Activated CD8-positive, alpha-beta memory T cell treated with anti-CD3 and anti-CD28 coated beads for 36 hours (primary cell): ENCODE data around the gene FAM227B. TPM values are rescaled to one million over a fixed set of nuclear protein-coding genes. Genes with fewer than 3 reads are reported as not detected.
"Not testable (repeated sequence)": the region's sequence is repeated elsewhere in the genome, so short reads cannot be mapped to it uniquely, and the experiment has no call there.

Source experiments
- CTCF ChIA-PET: fragments of 350-600 bp; sonication (Branson Sonifier 250); formaldehyde crosslinking; loops from one replicate; lab custom pipeline; 2021; ENCODE audit warnings: antibody characterized with exemption; lab: Charles Lee
- POLR2A ChIA-PET: fragments of 350-600 bp; sonication (Branson Sonifier 250); formaldehyde crosslinking; loops from one replicate; lab custom pipeline; 2021; ENCODE audit warnings: antibody characterized with exemption; lab: Charles Lee
- total RNA-seq, 2 experiments: library from RNA; stranded (reverse); gene quantifications; one replicate each; pipeline ENCODE4 v1.2.3, GENCODE V29; 2021

Gene FAM227B, protein sequence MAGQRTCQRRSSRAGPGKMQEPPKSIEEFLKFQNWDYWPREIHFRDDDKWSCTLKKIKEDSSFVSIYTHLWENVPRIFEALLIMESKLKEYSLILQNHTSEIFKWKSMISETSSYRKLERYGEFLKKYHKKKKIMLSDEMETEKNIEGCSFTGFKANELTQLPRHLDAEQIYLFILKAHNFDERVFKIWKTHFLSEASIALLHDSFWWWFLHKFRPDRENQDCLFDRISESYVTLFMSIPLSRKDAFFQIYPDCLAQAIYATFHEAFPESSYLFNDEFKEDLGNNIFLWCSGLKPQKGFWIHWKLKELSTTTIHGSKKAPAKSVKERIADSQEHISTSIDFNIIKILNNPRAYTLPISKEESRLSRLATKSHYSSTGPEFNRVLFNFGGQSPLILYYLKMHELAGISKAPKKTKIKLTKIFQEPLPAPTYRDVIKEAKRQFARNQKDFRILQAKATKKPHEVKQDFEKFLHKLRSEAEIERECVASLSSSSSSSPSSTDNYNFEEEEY
- total RNA-seq, result 1 to 10 TPM; 3.0 to 3.8 TPM

DNA sequence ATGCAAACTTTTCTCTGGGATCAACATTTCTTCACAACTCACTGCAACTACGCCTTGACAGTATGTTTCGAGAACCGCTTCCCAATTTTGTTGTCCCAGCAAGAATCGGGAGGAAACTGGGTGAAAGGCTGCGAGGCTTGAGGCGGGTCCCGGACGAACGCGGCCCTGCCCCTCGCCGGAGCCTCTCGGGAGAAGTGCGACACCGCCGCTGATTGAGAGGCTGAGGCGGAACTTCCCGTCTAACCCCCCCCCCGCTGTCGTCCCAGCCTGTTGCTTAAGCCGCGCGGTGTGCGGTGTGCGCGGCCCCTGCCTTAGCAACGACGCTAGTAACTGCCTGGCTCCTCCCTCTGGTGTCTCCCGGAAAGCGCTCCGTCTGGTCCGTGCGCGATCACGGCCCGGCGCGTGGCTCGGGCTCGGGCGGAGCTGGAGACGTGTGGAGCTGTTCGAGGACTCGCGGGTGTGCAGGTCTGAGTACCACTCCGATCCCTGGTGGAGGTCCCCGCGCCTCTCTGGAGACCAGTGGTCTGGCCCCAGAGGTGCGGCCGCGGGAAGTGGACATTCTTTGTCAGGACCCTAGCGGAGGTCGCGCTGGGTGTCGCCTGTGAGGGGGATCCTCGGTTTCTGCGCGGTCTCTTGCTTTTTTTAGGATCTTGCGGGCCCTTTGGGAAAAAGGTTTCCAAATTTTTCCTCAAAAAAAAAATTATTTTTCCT lies at the start of gene FAM227B, which contains the start of gene DTWD1:
FAM227B (minus strand) TSS at position 161 of the 711 bp plus-strand sequence. CDS start 5,647 bp downstream, outside the sequence.
DTWD1 (plus strand) TSS at position 391 of the 711 bp plus-strand sequence. CDS start 4,120 bp downstream, outside the sequence.
- POLR2A ChIA-PET, result no interaction called here

DNA sequence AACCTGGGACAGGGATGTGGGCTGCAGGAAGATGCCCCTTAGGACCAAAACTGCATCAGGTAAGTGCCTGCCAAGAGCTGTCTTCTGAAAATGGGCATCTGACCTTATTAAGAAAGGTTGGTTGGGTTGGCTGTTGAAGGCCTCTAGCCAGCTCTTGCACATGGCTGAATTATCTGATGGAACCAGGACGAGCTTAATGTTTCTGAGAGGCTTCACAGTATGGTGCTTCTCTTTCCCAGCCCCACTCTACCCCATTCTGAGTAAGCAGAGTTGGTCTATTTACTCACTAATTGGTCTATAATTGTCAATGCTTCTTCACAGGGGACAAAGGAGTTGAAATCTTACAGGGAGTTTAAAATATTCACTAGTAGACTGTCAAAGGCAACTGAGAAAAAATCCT lies 48.7 kb upstream of the FAM227B start:
- ChIA-PET POLR2A (no interaction called here), CTCF (no interaction called here)

More for the DNA sequence above, at the start of gene FAM227B, which contains the start of gene DTWD1:
- CTCF ChIA-PET, result interaction anchor here (0.7 kb wide), 1 partner anchor 33 kb away, joined by 4 read pairs; no protein-coding TSS in a partner anchor

DNA sequence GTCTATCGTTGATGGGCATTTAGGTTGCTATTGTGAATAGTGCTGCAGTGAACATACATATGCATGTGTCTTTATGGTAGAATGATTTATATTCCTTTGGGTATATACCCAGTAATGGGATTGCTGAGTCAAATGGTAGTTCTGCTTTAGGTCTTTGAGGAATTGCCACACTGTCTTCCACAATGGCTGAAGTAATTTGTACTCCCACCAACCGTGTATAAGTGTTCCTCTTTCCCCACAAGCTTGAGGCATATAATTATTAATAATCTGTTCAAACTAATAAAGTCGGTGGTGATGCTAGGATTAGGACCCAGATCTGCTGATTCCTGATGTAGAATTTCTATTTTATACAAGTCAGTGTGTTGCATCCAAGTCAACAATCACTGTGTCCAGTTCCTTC lies 45.9 kb upstream of the FAM227B start:
- POLR2A ChIA-PET, CTCF ChIA-PET: not testable (repeated sequence)

DNA sequence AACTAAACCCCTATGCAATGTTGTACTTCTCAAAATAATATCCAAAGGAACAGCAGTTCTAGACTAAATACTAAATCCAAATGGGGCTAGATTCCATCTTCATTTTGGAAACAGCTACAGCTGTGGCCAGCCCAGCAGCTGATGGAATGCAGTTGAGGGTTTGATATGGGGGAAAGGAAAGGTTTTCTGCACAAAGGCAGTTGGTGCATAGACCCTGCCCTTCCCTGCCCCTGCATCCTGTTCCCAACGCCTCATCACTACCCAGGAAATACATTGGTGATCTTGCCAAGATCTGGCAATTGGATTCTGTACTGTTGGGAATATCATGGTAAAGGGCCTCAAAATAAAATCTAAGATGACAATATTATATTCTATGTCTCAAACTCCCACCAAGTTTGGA lies 44.1 kb upstream of the FAM227B start:
- POLR2A ChIA-PET, result no interaction called here
- CTCF ChIA-PET, result no interaction called here

- CTCF ChIA-PET, result no interaction called here
These were observed 36.1 kb upstream of the FAM227B start for GRCh38 chr15:49656734-49657133.

DNA sequence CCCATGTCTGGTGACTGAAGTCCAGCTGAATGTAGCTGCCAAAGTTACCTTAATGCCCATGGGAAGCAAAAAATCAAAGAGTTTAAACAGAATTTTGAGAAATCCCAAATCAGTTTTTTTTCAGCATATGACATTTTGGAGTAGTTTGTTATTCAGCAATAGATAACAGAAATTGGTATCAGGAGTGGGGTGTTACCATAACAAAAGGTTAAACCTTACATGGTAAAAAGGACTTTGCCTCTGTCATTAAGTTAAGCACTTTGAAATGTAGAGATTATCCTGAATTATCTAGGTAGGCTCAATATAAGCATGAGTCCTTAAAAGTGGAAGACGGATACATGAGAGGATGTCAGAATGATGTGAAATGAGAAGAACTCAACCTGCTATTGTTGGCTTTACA lies 32.3 kb upstream of the FAM227B start:
- CTCF ChIA-PET, result no interaction called here

More at GRCh38 chr15:49656734-49657133, 36.1 kb upstream of the FAM227B start:
- POLR2A ChIA-PET, result no interaction called here

DNA sequence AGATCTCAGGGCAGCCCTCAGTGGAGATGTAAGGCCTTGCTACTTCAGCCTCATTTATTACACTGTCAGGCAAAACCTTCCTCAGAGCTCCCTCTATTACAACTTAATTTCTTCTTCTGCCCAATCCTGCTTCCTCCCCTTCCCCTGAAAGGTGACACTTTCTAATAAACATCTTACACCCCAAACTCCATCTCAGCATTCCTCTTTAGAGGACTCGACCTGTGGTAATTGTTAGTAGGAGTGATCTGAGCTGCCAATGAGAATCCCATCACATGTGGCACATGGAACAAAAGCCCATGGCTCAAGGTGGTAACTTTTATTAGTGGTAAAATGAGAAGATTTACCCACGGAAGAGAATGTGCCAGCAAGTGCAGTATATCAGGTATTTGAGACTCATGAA lies 30.1 kb upstream of the FAM227B start:
- ChIA-PET CTCF (no interaction called here), POLR2A (no interaction called here)

More for the DNA sequence above, 32.3 kb upstream of the FAM227B start:
- POLR2A ChIA-PET, result interaction anchor here (0.6 kb wide), 1 partner anchor 842 kb away, joined by 3 read pairs; the partner anchor contains the start of gene CEP152

GRCh38 chr15:49649987-49650386 lies 29.4 kb upstream of the FAM227B start:
- POLR2A ChIA-PET, result no interaction called here
- CTCF ChIA-PET, result no interaction called here

GRCh38 chr15:49646891-49647290 lies 26.3 kb upstream of the FAM227B start:
- ChIA-PET POLR2A (no interaction called here), CTCF (no interaction called here)

GRCh38 chr15:49645941-49646340 lies 25.3 kb upstream of the FAM227B start:
- POLR2A ChIA-PET, result no interaction called here
- CTCF ChIA-PET, result no interaction called here

DNA sequence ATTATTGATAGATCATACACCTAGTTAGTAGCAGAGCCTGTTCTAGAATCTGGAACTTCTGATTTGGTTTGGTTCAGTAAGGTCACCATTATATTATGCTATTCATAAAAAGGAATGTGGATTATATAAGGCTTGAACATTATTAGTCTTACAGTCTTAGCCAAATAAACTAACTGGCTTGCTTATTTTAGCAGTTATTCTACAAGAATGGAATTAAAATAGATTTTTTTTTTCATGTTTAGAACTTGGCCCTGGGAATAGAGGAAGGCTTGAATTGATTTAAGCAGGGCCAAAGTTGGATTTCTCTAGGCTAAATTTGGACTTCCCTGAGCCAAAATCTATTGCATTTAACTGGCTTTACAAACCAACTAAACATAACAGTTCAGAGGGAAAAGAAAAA lies 24.7 kb upstream of the FAM227B start:
- ChIA-PET POLR2A (no interaction called here), CTCF (no interaction called here)

DNA sequence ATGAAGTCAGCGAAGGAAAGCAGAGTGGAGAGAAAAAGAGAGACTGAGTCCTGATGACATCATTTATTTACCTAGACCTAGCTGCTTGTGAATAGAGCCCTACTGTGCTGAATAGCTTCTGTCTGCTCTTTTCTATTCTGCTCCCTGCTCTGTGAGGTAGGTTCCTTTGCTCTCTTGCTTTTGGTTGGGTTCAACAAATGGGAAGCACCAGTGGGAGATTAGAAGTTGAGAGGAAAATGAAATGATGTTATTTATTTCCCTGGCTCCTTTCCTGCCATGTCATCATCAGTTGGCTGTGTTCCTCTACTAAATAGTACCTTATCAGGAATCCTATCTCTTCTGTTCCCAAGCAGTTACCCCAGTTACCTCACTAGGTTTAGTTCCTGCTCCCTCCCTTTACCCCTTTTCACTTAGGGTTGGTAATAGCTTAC lies 23.8 kb upstream of the FAM227B start:
- ChIA-PET CTCF (no interaction called here), POLR2A (no interaction called here)

GRCh38 chr15:49637857-49638256 lies 17.2 kb upstream of the FAM227B start:
- POLR2A ChIA-PET, result no interaction called here
- CTCF ChIA-PET, result no interaction called here

DNA sequence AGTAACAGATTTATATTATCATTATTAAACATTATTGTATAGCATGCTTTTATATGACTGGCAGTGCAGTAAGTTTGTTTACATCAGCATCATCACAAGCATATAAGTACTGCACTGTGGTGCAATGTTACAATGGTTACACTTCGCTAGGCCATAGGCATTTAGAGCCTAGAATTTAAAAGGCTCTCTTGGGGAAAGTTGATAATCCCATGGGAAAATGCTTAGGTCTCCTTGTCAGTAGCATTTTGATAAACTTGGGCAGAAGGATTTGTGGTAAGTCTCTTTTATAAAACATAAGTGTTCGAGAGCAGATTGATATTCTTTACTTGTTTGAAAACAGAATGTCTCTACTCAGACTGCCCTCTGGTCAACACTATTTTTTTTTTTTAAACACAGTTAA lies 7.8 kb upstream of the FAM227B start:
- ChIA-PET CTCF (no interaction called here), POLR2A (interaction anchor here (0.6 kb wide), 1 partner anchor 840 kb away, joined by 3 read pairs; no protein-coding TSS in a partner anchor)

DNA sequence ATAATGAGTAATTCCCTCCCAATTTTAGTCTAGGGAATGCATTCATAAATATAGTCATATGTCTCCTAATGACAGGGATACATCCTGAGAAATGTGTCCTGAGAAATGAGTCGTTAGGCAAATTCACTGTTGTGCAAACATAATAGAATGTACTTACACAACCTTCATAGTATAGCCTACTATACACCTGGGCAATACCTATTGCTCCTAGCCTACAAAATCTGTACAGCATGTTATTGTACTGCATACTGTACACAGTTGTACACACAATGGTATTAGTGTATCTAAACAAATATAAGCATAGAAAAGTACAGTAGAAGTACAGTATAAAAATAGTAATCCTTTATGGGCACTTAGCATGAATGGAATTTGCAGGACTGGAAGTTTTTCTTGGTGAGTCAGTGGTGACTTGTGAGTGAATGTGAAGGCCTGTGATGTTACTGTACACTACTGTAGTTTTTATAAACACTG lies 6.8 kb upstream of the FAM227B start:
- ChIA-PET CTCF (no interaction called here), POLR2A (no interaction called here)

GRCh38 chr15:49625460-49626036 lies 4.9 kb upstream of the FAM227B start:
- POLR2A ChIA-PET, result no interaction called here
- CTCF ChIA-PET, result no interaction called here

DNA sequence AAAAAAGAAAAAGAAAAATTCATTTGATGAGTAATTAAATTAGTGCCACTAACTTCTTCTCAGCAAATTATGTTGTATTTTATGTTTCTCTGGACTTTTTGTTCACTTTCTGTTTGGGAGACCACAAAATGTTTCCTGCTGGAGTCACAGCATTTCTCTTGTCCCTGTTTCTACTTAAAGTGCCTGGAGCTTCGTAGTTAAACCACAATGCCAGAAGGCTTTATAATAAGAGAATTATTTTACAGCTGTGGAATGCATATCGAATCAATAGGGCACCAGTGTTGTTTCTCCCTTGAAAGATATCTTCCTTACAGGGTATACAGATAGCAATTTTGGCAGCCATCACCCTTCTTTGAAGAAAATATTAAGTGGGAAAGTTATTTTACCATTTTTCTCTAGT lies 3.4 kb upstream of the FAM227B start:
- ChIA-PET POLR2A (no interaction called here), CTCF (no interaction called here)

DNA sequence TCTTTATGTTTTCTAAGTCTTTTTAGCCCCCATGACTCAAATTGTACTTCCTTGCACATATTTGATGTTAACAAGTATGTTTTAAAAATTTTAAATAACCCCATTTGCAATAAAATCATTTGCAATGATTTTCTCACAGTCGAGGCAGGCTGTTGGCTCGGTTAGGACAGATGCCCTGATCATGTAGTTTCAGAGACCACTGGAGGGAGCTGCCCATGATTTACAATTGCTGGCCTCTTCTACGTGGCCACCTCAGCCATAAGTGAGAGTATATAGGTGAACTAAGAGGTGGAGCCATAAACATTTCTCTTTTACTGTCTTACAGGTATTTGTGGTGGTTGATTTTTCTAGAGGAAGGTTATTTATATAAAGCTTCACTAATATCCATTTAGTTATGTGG lies 1.9 kb upstream of the FAM227B start:
- CTCF ChIA-PET, result no interaction called here
- POLR2A ChIA-PET, result no interaction called here

DNA sequence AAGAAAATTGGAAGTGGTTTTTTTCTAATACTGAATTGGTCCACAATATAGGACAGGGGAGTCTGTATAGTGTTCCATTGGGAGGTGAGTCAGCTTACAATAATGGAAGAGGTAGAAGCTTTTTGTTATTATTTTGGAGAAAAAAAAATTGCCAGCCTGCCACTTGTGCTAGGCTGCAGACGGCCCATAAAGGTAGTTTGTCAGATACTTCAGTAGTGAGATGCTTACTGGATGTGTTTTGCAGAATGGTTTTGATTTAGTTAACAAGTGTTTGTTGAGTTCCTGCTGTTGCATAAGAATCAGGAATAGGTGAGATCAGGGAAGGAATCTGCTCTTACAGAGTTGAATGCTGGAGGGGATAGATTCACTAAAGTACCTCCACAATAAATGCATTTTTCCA lies 1.3 kb upstream of the FAM227B start:
- ChIA-PET POLR2A (no interaction called here), CTCF (no interaction called here)

- POLR2A ChIA-PET, result no interaction called here
- CTCF ChIA-PET, result interaction anchor here (0.7 kb wide), 1 partner anchor 34 kb away, joined by 4 read pairs; no protein-coding TSS in a partner anchor
These were observed 788 bp upstream of the FAM227B start for GRCh38 chr15:49621401-49621811.
